Ectodermal cell (in vitro differentiated cells): Measurements from ENCODE around the gene RUNX2.

Experiments used
- H3K27ac ChIP-seq: 2 replicates; pipeline ENCODE4 v1.7.0; 2013; ENCODE audit warnings: mild to moderate bottlenecking, low read depth, low read length; ENCODE audit not compliant: insufficient read depth, poor library complexity, severe bottlenecking
- H3K27me3 ChIP-seq: 2 replicates; pipeline ENCODE4 v1.7.0; 2013; ENCODE audit warnings: mild to moderate bottlenecking, low read length; ENCODE audit not compliant: insufficient read depth, control insufficient read depth, poor library complexity, severe bottlenecking
- H3K36me3 ChIP-seq: one replicate; pipeline ENCODE4 v1.7.0; 2013; ENCODE audit warnings: low read length; ENCODE audit not compliant: control insufficient read depth, insufficient read depth
- H3K4me1 ChIP-seq: one replicate; pipeline ENCODE4 v1.7.0; 2013; ENCODE audit warnings: low read length; ENCODE audit not compliant: control insufficient read depth, insufficient read depth
- H3K4me3 ChIP-seq: 2 replicates; pipeline ENCODE4 v1.7.0; 2013; ENCODE audit warnings: low read depth, low read length, control low read depth; ENCODE audit not compliant: insufficient read depth
- H3K9me3 ChIP-seq: 2 replicates; pipeline ENCODE4 v1.7.0; 2013; ENCODE audit warnings: mild to moderate bottlenecking, low read length, moderate library complexity; ENCODE audit not compliant: control insufficient read depth
- WGBS, 2 experiments: methylation state at CpG; one replicate each; pipeline ENCODE4 v1.1.7; 2013; ENCODE audit warnings: missing lambda C conversion rate in 2 of 2; 5-methylcytosine and 5-hydroxymethylcytosine counted together

Gene RUNX2

DNA sequence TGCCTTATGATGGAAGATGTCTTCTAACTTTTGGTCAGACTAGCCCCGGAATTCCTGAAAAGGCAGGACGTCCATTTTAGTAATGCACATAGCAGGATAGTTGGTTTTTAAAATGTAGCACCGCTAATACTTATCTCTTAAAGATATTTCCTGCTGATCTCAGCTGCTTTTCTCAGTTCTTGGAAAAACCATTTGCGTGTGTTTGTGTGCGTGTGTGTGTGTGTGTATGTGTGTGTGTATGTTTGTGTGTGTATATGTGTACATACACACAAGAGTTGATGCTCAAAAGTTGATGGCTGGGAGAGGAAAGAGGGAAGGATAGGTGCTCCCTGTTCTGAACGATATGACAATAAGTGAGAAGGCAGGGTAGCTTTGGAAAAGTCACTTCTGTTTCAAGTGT, 111.3 kb downstream of the RUNX2 start:
- H3K27ac ChIP-seq, result no peak overlapping the region
- no peaks in the 10 kb centered on the region for H3K36me3 ChIP-seq
- no peaks in the 10 kb centered on the region for H3K4me1 ChIP-seq
- H3K27me3 ChIP-seq, result no peaks in the 10 kb centered on the region
- WGBS, 2 experiments, result 92 to 96% methylated on average over 6 of the region's 6 CpGs
- H3K9me3 ChIP-seq, result no peaks in the 10 kb centered on the region
- no peak overlapping the region for H3K4me3 ChIP-seq

DNA sequence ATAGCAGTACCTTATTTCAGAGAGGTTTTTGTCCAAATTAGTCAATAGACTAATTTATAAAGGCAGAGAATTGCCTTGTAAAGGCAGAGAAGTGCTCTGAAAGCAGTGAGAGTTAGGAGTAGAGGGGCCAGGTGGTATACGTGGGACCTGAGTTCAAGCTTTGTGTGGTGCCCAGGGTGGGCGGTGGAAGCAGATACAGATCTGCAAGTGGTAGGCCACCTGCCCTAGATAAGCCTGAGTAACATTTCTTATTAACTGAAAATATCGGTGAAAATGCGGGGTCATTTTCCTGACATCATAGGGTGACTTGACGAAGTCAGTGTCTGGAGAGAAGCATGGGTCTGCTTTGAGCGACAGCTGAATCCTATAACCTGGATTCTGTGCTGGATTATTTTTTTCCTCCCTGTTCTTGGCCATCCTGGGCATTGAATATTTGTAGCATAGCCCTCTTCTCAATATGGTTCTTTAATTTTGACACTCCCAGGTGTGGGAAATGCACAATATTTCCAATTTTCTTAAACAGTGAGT, 111.8 kb downstream of the RUNX2 start:
- H3K9me3 ChIP-seq, result no peaks in the 10 kb centered on the region

DNA sequence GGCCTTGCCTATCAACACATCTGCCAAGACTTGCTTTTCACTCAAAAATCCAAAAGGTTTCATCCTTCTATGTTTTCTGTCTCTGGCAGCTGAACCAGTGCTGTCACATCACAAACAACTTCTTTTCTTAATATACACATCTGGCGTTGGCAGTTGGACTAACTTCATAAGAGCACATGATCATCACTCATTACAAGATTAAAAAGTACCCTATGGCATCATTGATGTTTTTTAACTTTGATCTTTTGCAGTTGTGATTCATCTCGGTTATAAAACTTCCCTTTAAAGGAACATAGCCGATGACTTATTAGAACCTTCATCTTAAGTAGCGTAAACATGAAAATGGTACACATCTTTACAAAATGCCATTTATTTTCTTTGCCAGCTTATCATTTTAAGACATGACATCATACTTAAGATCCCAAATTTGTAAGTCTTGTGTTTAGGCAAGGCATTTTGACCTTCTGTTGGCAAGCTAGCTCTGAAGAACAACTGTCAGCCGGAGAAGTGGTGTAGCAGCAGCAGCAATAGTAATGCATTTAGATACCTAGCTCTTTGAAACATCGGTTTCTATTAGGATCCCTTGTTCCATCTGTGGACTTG, 113.8 kb downstream of the RUNX2 start:
- WGBS, 2 experiments, result 95 to 96% methylated on average over 6 of the region's 6 CpGs
- Histone ChIP-seq H3K27me3 (no peaks in the 10 kb centered on the region), H3K4me3 (no peak overlapping the region), H3K27ac (no peak overlapping the region), H3K9me3 (no peaks in the 10 kb centered on the region), H3K4me1 (no peaks in the 10 kb centered on the region), H3K36me3 (no peaks in the 10 kb centered on the region)

More for the DNA sequence above, 111.8 kb downstream of the RUNX2 start:
- H3K4me1 ChIP-seq, result no peaks in the 10 kb centered on the region
- no peak overlapping the region for H3K27ac ChIP-seq
- 95 to 96% methylated on average over 6 of the region's 6 CpGs for WGBS, 2 experiments
- H3K27me3 ChIP-seq, result no peaks in the 10 kb centered on the region
- H3K4me3 ChIP-seq, result no peak overlapping the region
- H3K36me3 ChIP-seq, result no peaks in the 10 kb centered on the region

DNA sequence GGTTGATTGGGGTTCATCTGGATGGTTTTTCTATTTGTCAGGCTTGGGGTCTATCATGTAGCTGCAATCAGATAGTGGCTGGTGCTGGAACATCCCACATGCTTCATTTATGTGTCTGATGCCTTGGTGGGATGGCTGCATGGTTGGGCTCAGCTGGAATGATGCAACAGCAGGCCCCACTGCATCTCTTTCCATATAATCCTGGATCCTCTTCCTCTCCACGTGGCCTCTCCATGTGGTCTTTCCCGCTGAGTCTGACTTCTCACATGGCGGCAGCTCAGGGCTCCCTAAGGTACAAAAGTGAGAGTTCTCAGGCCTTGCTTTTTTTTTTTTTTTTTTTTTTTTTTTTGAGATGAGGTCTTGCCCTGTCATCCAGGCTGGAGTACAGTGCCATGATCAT, 114.6 kb downstream of the RUNX2 start:
- WGBS, 2 experiments, result 86 to 96% methylated on average over 3 of the region's 3 CpGs
- Histone ChIP-seq H3K27me3 (no peaks in the 10 kb centered on the region), H3K27ac (no peak overlapping the region), H3K4me1 (no peaks in the 10 kb centered on the region), H3K9me3 (no peaks in the 10 kb centered on the region), H3K4me3 (no peak overlapping the region), H3K36me3 (no peaks in the 10 kb centered on the region)

DNA sequence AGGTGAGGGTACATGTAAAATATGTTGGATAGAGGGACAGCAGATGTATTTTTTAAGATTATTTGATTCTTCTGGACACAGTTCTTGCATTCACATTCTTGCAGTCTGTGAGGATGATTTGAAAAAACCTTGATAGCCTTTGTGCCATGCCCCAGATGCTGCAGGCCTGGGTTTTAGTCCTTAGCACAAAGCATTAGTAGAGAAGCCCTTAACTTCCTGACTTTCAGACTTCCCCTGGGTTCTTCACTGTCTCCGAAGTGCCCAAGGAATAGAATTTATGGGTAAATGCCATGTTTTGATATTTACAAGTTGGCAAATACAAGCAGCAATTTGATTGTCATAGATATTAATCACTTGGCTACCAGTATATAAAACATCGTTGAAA, 117.2 kb downstream of the RUNX2 start:
- no peaks in the 10 kb centered on the region for H3K27me3 ChIP-seq
- H3K9me3 ChIP-seq, result no peaks in the 10 kb centered on the region
- H3K36me3 ChIP-seq, result no peaks in the 10 kb centered on the region
- H3K4me1 ChIP-seq, result no peaks in the 10 kb centered on the region
- WGBS, 2 experiments, result 88% methylated on average over 2 of the region's 2 CpGs; no CpG with 5 or more reads in 1 of the 2 experiments
- H3K4me3 ChIP-seq, result no peak overlapping the region
- no peak overlapping the region for H3K27ac ChIP-seq

DNA sequence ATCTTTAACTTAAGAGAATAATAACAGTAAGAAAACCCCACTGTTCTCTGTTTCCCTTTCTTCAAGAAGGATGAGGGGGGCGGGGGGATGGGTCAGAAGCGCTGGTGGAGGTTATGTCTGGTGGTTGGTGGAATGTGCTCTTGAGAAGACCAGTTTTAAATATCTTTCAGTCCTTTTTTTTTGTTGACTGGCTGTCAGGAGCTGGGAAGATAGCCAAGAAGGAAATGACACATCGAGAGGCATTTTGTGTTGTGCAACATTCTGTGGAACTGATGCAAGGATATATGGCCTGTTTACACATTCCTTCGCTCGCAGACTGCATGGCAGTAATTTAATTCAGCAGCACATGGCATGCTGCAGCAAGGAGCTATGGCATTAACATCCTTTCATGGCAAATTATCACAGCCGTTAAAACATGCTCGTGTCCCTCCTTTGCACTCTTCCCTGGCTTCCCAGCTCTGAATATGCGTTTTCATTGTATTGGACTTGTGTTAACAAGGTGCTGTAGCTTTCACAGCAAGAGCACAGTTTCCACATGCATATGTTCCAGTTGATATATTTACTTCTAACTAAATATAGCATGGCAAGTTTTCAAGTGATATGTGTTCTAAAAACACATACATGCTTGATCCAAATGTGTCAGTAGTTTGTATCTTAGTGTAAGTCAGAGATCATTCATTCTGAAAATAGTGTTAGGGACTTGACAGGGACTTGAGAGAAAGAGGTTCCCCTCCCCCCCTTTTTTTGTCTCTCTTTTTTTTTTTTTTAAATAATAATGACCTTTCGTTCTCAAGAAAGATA, 117.8 kb downstream of the RUNX2 start:
- Histone ChIP-seq H3K4me3 (no peak overlapping the region), H3K4me1 (no peaks in the 10 kb centered on the region), H3K27me3 (no peaks in the 10 kb centered on the region), H3K27ac (no peak overlapping the region), H3K36me3 (no peaks in the 10 kb centered on the region), H3K9me3 (no peaks in the 10 kb centered on the region)
- 51 to 63% methylated on average over 8 to 9 of the region's 9 CpGs for WGBS, 2 experiments

DNA sequence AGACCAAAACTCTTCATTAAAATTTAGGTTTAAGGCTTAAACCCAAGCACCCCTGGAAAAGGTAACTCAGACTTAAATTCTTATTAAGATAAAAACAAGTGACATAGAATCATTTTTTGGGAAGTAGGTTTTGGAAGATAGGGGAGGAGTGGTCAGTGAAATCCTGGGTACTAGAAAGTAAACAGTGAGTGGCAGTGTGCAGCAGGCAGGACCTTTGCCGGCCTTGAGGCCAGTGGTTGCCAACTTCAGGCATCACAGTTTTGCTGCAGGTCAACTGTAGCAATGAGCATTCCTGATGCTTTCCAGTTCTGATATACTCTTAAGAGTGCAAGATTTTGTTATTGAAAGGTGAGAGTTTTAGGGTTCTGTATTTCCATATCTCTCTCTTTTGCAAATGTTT, 118.9 kb downstream of the RUNX2 start:
- WGBS, 2 experiments, result 83 to 89% methylated on average over 1 of the region's 1 CpG
- Histone ChIP-seq H3K36me3 (no peaks in the 10 kb centered on the region), H3K4me3 (no peak overlapping the region), H3K27ac (no peak overlapping the region), H3K9me3 (no peaks in the 10 kb centered on the region), H3K4me1 (no peaks in the 10 kb centered on the region), H3K27me3 (no peaks in the 10 kb centered on the region)

DNA sequence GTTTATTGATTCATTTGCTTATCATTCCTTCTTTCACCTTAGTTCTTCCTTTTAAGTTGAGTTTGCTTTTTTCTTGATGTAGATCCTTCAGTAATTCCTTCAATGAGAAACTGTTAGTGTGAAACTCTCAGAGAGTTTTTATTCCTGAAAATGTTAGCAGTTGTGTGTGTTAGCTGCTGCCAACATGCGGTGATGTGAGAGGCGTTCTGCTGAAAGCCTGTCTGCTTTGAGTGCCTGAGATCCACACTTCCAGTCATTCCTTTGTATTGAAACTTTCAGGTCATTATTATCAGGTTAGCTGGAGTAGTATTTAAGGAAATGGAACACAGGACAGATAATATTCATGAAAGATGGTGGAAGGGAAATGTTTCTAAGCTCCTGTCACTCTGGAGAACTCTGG, 119.6 kb downstream of the RUNX2 start:
- 85 to 89% methylated on average over 2 of the region's 2 CpGs for WGBS, 2 experiments
- H3K4me1 ChIP-seq, result no peaks in the 10 kb centered on the region

DNA sequence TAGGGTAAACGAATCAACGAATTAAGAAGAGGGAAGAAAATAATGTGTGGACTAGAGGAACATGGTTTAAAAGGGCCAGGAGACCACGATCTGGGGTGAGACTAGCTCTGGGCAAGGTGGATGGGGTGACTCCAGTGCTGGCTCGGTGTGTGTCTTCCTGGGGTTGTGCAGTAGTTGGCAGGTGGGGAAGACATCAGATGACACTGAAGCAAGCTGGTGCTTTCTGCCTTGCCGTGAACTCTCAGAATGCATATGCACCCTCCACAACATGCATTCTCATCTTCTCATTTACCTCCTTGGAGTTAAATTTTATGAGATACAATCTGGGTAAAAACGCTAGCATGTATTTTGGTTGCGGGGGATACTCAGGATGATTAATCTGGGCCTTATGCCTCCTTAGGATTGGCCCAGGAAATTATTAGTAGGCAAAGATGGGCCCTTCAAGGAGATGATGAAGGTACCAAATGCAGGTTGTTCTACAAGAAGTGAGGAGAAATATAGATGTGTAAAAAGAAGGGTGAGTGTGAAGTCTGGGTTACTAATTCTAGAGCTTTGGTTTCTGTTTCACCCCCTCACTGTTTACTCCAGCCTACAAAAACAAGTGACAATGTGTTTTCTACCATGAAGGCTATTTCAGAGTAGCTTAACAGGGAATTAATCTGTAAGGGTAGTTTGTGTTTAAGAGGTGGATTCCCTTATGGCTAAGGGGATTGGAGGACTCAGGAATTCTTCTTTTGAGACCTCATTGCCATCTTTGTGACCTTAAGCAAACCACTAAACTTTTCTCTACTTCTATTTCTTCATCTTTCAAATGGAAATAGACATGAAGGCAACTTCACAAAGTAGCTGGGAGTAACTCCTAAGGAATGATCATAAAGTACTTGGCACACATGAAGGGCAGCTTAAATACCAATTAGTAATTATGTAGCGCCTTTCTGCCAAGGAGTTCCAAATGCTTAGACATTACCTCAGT, 120.6 kb downstream of the RUNX2 start:
- Histone ChIP-seq H3K4me1 (no peaks in the 10 kb centered on the region), H3K9me3 (no peaks in the 10 kb centered on the region), H3K27me3 (no peaks in the 10 kb centered on the region), H3K36me3 (no peaks in the 10 kb centered on the region), H3K4me3 (no peak overlapping the region), H3K27ac (no peak overlapping the region)
- 92 to 96% methylated on average over 7 to 8 of the region's 8 CpGs for WGBS, 2 experiments

More for the DNA sequence above, 119.6 kb downstream of the RUNX2 start:
- no peaks in the 10 kb centered on the region for H3K36me3 ChIP-seq
- no peak overlapping the region for H3K27ac ChIP-seq
- no peak overlapping the region for H3K4me3 ChIP-seq
- no peaks in the 10 kb centered on the region for H3K27me3 ChIP-seq
- H3K9me3 ChIP-seq, result no peaks in the 10 kb centered on the region

DNA sequence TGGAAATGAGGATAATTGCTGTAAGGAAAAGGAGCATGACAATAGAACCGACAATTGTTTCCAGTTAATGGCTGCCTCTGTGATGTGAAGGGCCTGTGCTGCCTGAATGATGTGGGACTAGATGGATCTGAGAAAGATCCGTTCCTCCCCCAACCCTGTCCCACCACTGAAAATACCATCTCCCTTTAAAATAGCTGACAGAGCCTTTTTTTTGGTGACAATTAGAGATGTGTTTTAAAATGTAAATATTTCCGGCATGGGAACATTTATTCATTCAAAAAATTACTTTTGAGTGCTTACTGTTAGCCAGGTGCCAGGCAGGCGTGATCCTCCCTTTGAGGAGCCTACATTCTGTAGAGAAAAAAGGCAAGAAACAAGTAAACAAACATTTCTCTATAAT, 122.0 kb downstream of the RUNX2 start:
- Histone ChIP-seq H3K4me1 (no peaks in the 10 kb centered on the region), H3K9me3 (no peaks in the 10 kb centered on the region), H3K36me3 (no peaks in the 10 kb centered on the region), H3K27ac (no peak overlapping the region), H3K4me3 (no peak overlapping the region), H3K27me3 (no peaks in the 10 kb centered on the region)
- 84 to 96% methylated on average over 3 of the region's 4 CpGs for WGBS, 2 experiments
